NCI-H1417 (cell line): Measurements from ENCODE around the gene SIX2.
A peak's percentile ranks its signal among the peaks of the same experiment; 100 is the strongest.
"Not testable (repeated sequence)": the region's sequence is repeated elsewhere in the genome, so short reads cannot be mapped to it uniquely, and the experiment has no call there.

ENCODE experiments used
- DNase-seq, 3 experiments: peaks; one replicate each; lab custom pipeline; 2025; lab: John Stamatoyannopoulos, UW

Gene SIX2

GRCh38 chr2:45009303-45009927 lies at the start of gene SIX2:
SIX2 (minus strand) TSS chr2:45009452; CDS start chr2:45009110, 342 bp downstream.
- peak; percentile 97 to 99 (median 99) for DNase-seq

- peak in 1 of 3 experiments; percentile 30 for DNase-seq
These were observed 45.9 kb upstream of the SIX2 start for GRCh38 chr2:45055162-45055605.

- DNase-seq, result no peak
These were observed 44.7 kb upstream of the SIX2 start for GRCh38 chr2:45053966-45054365.

GRCh38 chr2:45052388-45052928 lies 43.2 kb upstream of the SIX2 start:
- DNase-seq, result no peak

- DNase-seq, result no peak
These were observed 40.5 kb upstream of the SIX2 start for GRCh38 chr2:45049569-45050336.

GRCh38 chr2:45047301-45047700 lies 38.0 kb upstream of the SIX2 start:
- DNase-seq, result no peak

GRCh38 chr2:45046786-45047185 lies 37.5 kb upstream of the SIX2 start:
- no peak for DNase-seq

- DNase-seq, result no peak
These were observed 36.5 kb upstream of the SIX2 start for GRCh38 chr2:45045706-45046105.

- no peak for DNase-seq
These were observed 35.7 kb upstream of the SIX2 start for GRCh38 chr2:45044916-45045315.

- peak in 1 of 3 experiments; percentile 41 for DNase-seq
These were observed 33.9 kb upstream of the SIX2 start for GRCh38 chr2:45043174-45043573.

GRCh38 chr2:45042401-45042800 lies 33.1 kb upstream of the SIX2 start:
- DNase-seq, result no peak

- DNase-seq, result peak in 2 of 3 experiments; percentile 32 to 46
These were observed 31.5 kb upstream of the SIX2 start for GRCh38 chr2:45040786-45041185.

GRCh38 chr2:45039804-45040203 lies 30.6 kb upstream of the SIX2 start:
- not testable (repeated sequence) for DNase-seq

GRCh38 chr2:45038861-45039260 lies 29.6 kb upstream of the SIX2 start:
- not testable (repeated sequence) for DNase-seq

- no peak for DNase-seq
These were observed 24.1 kb upstream of the SIX2 start for GRCh38 chr2:45033302-45033701.

GRCh38 chr2:45031028-45031427 lies 21.8 kb upstream of the SIX2 start:
- no peak for DNase-seq

GRCh38 chr2:45030553-45030952 lies 21.3 kb upstream of the SIX2 start:
- no peak for DNase-seq

- DNase-seq, result peak; percentile 12 to 71 (median 49)
These were observed 20.0 kb upstream of the SIX2 start for GRCh38 chr2:45029215-45029614.

GRCh38 chr2:45028276-45028675 lies 19.0 kb upstream of the SIX2 start:
- DNase-seq, result no peak

GRCh38 chr2:45026924-45027450 lies 17.7 kb upstream of the SIX2 start:
- no peak for DNase-seq

GRCh38 chr2:45024600-45025291 lies 15.5 kb upstream of the SIX2 start:
- peak in 1 of 3 experiments; percentile 32 for DNase-seq

GRCh38 chr2:45024097-45024496 lies 14.8 kb upstream of the SIX2 start:
- no peak for DNase-seq
